Measurements from ENCODE around the gene TAS1R1.

DNA sequence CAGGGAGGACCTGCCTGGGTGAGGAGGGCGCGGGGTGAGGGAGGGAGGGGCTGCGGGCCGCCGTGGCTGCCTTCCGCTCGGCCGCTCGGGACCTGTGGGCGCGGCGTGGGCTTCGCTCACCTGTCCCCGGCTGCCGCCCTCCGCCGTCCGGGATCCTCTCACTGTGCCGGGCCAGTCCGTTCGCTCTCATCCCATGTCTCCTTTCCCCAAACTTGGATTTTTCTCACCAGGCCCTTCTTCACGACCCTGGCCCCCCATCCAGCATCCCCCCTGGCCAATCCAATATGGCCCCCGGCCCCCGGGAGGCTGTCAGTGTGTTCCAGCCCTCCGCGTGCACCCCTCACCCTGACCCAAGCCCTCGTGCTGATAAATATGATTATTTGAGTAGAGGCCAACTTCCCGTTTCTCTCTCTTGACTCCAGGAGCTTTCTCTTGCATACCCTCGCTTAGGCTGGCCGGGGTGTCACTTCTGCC is 25.0 kb downstream of the TAS1R1 start:
- TF ChIP-seq, protein P1, sequence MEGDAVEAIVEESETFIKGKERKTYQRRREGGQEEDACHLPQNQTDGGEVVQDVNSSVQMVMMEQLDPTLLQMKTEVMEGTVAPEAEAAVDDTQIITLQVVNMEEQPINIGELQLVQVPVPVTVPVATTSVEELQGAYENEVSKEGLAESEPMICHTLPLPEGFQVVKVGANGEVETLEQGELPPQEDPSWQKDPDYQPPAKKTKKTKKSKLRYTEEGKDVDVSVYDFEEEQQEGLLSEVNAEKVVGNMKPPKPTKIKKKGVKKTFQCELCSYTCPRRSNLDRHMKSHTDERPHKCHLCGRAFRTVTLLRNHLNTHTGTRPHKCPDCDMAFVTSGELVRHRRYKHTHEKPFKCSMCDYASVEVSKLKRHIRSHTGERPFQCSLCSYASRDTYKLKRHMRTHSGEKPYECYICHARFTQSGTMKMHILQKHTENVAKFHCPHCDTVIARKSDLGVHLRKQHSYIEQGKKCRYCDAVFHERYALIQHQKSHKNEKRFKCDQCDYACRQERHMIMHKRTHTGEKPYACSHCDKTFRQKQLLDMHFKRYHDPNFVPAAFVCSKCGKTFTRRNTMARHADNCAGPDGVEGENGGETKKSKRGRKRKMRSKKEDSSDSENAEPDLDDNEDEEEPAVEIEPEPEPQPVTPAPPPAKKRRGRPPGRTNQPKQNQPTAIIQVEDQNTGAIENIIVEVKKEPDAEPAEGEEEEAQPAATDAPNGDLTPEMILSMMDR (IDR thresholded peaks at IDR 0.05) = no peak
- TF ChIP-seq POLR2A (IDR thresholded peaks at IDR 0.05) = no peak
